Measurements from ENCODE around the gene NEK6. TPM values are rescaled to one million over a fixed set of nuclear protein-coding genes. Genes with fewer than 3 reads are reported as not detected.

NEK6 gene
- total and polyA plus RNA-seq, 10 donors: 11.2 to 71.3 (median 41.1) TPM

DNA sequence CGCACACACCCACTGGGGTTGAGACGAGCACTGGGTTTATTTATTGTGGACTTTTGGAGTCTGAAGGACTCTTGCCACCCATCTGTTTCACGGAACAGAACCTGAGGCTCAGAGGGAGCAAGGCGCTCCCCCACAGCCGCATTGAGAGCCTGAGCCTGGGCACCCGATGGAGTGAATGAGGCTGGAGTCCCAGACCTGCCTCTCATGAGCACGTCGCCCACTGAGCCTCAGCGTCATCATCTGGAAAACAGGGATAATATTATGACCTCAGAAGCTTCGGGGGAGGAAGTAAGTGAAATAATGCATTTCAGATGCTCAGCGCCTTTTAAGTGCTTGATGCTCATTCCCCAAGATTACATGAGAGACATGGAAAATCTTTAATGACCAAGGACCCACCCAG, 5.5 kb downstream of the NEK6 start:
- intact Hi-C loops (cut with DNase I; ENCODE audit: low total_unique reads): no loop called here
- Histone ChIP-seq H3K9me3 (no peaks in the 10 kb centered on the region), H3K36me3 (peaks cover 0 to 10% (median 2%) of the 10 kb centered on the region in 6 donors), H3K27me3 (replicated peaks in 1 of 7) (peaks cover 0 to 6% (median 0%) of the 10 kb centered on the region in 7 donors), H3K4me1 (peaks cover 65 to 100% (median 96%) of the 10 kb centered on the region in 6 donors), H3K4me3 (peak overlapping the region in 1 of 8 donors; percentile 87), H3K27ac (peak overlapping the region in 6 of 8 donors; percentile 15 to 90 (median 86))
- TF ChIP-seq, protein P1, sequence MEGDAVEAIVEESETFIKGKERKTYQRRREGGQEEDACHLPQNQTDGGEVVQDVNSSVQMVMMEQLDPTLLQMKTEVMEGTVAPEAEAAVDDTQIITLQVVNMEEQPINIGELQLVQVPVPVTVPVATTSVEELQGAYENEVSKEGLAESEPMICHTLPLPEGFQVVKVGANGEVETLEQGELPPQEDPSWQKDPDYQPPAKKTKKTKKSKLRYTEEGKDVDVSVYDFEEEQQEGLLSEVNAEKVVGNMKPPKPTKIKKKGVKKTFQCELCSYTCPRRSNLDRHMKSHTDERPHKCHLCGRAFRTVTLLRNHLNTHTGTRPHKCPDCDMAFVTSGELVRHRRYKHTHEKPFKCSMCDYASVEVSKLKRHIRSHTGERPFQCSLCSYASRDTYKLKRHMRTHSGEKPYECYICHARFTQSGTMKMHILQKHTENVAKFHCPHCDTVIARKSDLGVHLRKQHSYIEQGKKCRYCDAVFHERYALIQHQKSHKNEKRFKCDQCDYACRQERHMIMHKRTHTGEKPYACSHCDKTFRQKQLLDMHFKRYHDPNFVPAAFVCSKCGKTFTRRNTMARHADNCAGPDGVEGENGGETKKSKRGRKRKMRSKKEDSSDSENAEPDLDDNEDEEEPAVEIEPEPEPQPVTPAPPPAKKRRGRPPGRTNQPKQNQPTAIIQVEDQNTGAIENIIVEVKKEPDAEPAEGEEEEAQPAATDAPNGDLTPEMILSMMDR (IDR thresholded peaks at IDR 0.05 in 8 of 11, conservative IDR thresholded peaks at IDR 0.05 in 3 of 11): no peak
- no peak for TF ChIP-seq POLR2A (IDR thresholded peaks at IDR 0.05)
- TF ChIP-seq POLR2AphosphoS5 (IDR thresholded peaks at IDR 0.05): no peak
- 78 to 92% (median 91%) methylated on average over 11 of the region's 11 CpGs for WGBS, 5 donors
- DNase-seq: no peak

DNA sequence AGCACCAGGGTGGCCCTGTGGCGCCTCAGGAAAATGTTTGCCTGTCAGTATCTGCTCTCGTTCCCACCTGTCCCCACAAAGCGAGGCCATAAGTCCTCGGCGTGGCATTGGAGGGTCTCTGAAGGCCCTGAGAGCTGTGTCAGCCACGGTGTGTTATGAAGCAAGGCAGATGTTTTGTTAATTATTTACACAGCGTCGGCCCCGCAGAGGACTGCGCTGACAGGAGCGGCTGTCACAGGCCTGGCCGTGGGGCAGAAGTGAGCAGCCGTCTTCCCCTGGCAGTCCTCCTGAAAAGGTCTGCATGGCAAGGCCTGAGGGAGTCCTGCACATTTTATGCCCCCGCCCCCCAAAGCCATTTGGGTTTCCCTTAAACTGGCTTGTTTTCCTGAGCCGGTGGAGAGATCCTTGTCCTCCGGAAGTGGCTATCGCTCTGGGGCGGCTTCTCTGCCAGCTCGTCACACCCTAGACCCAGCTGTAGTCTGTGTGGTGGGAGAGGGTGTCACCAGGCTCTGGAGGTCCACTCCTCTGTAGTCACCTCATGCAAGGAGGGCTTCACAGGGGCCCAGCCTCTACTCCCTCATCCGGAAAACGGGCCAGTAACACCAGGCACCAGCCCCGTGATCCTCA, 6.2 kb downstream of the NEK6 start:
- peaks cover 65 to 100% (median 99%) of the 10 kb centered on the region in 6 donors for H3K4me1 ChIP-seq
- H3K27me3 ChIP-seq (replicated peaks in 1 of 7): peaks cover 0 to 6% (median 0%) of the 10 kb centered on the region in 7 donors
- DNase-seq: peak; percentile 74
- 51 to 81% (median 68%) methylated on average over 20 to 22 of the region's 22 CpGs for WGBS, 5 donors
- peak overlapping the region; percentile 35 to 90 (median 74) for H3K27ac ChIP-seq
- TF ChIP-seq POLR2AphosphoS5 (IDR thresholded peaks at IDR 0.05) (peak in 2 of 3 donors; percentile 25 to 29), POLR2A (IDR thresholded peaks at IDR 0.05) (no peak)
- TF ChIP-seq, protein P1 (IDR thresholded peaks at IDR 0.05 in 8 of 11, conservative IDR thresholded peaks at IDR 0.05 in 3 of 11): no peak
- peaks cover 0 to 10% (median 2%) of the 10 kb centered on the region in 6 donors for H3K36me3 ChIP-seq
- H3K9me3 ChIP-seq: no peaks in the 10 kb centered on the region
- peak overlapping the region in 1 of 8 donors; percentile 87 for H3K4me3 ChIP-seq
- intact Hi-C loops (cut with DNase I; ENCODE audit: low total_unique reads): no loop called here

DNA sequence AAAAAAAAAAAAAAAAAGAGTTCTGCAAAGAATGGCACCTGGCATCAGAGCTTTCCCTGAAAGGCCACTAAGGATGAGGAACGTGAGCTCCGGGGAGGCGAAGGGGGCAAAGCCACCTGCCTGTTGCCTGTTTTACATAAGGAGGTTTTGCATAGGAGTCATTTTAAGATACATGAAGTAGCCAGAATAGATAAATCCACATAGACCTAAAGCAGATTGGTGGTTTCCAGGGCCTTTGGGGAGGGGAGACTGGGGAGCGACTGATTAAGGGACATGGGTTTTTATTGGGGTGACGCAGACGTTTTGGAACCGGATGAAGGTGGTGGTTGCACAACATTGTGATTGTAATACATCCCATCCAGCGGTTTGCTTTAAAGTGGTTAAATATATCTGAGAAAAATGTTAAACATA, 7.1 kb downstream of the NEK6 start:
- no peak for DNase-seq
- Histone ChIP-seq H3K9me3 (no peaks in the 10 kb centered on the region), H3K36me3 (peaks cover 0 to 12% (median 2%) of the 10 kb centered on the region in 6 donors), H3K4me1 (peaks cover 63 to 100% (median 98%) of the 10 kb centered on the region in 6 donors), H3K27ac (peak overlapping the region in 7 of 8 donors; percentile 46 to 90 (median 85)), H3K4me3 (peak overlapping the region in 1 of 8 donors; percentile 25), H3K27me3 (replicated peaks in 1 of 7) (peaks cover 0 to 5% (median 0%) of the 10 kb centered on the region in 7 donors)
- intact Hi-C loops (cut with DNase I; ENCODE audit: low total_unique reads): no loop called here
- 42 to 57% (median 44%) methylated on average over 8 of the region's 8 CpGs for WGBS, 5 donors
- TF ChIP-seq, protein P1 (IDR thresholded peaks at IDR 0.05 in 8 of 11, conservative IDR thresholded peaks at IDR 0.05 in 3 of 11): no peak
- peak in 1 of 3 donors; percentile 59 for TF ChIP-seq POLR2AphosphoS5 (IDR thresholded peaks at IDR 0.05)

- Histone ChIP-seq H3K27me3 (replicated peaks in 1 of 7) (no peaks in the 10 kb centered on the region), H3K27ac (peak overlapping the region in 7 of 8 donors; percentile 46 to 90 (median 85)), H3K4me3 (no peak overlapping the region), H3K4me1 (peaks cover 59 to 100% (median 98%) of the 10 kb centered on the region in 6 donors), H3K9me3 (no peaks in the 10 kb centered on the region), H3K36me3 (peaks cover 0 to 14% (median 2%) of the 10 kb centered on the region in 6 donors)
- TF ChIP-seq POLR2A (IDR thresholded peaks at IDR 0.05) (no peak), POLR2AphosphoS5 (IDR thresholded peaks at IDR 0.05) (no peak)
- TF ChIP-seq, protein P1 (IDR thresholded peaks at IDR 0.05 in 8 of 11, conservative IDR thresholded peaks at IDR 0.05 in 3 of 11): no peak
- 60 to 90% (median 80%) methylated on average over 7 of the region's 7 CpGs for WGBS, 5 donors
- intact Hi-C loops (cut with DNase I; ENCODE audit: low total_unique reads): no loop called here
- DNase-seq: no peak
Observed at GRCh38 chr9:124265551-124265950, 7.8 kb downstream of the NEK6 start.

All from spleen (tissue), 11 donors.